OCI-LY7 (cell line): ENCODE measurements around the gene SLIT3. TPM values are rescaled to one million over a fixed set of nuclear protein-coding genes. Genes with fewer than 3 reads are reported as not detected.
"Not testable (repeated sequence)": the region's sequence is repeated elsewhere in the genome, so short reads cannot be mapped to it uniquely, and the experiment has no call there.

ENCODE experiments used
- BruUV-seq: library from RNA; stranded (reverse); fragments of 400-500 nt; replicated peaks from 2 replicates; lab custom pipeline; 2021; lab: Mats Ljungman, UMichigan
- CTCF ChIA-PET: fragments of 300-600 bp; sonication (Branson Sonifier 250); formaldehyde crosslinking; loops from one replicate; lab custom pipeline; 2022; ENCODE audit warnings: antibody characterized with exemption; ENCODE audit not compliant: unreplicated experiment; lab: Charles Lee
- POLR2A ChIA-PET: fragments of 300-600 bp; sonication (Branson Sonifier 250); formaldehyde crosslinking; loops from one replicate; lab custom pipeline; 2022; ENCODE audit warnings: antibody characterized with exemption; lab: Charles Lee
- DNase-seq: peaks from one replicate; pipeline ENCODE4 v3.0.0-alpha.2; 2015; ENCODE audit warnings: low spot score
- H2AFZ ChIP-seq: fragments of 200-600 bp; sonication (generic), shearing (Covaris generic); 2 replicates; pipeline ENCODE4 v1.6.1; 2014; ENCODE audit warnings: mild to moderate bottlenecking, antibody characterized with exemption, low read length, moderate library complexity
- H3K27ac ChIP-seq: fragments of 200-600 bp; sonication (generic); 2 replicates; pipeline ENCODE4 v1.5.1; 2014; ENCODE audit warnings: mixed run types, low read depth, mild to moderate bottlenecking, moderate library complexity, low read length, inconsistent platforms; ENCODE audit not compliant: poor library complexity, severe bottlenecking
- H3K36me3 ChIP-seq: fragments of 200-600 bp; sonication (generic); 2 replicates; pipeline ENCODE4 v1.6.1; 2014; ENCODE audit warnings: mild to moderate bottlenecking, antibody characterized with exemption, low read length, moderate library complexity, mixed read lengths; ENCODE audit not compliant: insufficient read depth
- H3K4me1 ChIP-seq: fragments of 200-600 bp; sonication (generic); 2 replicates; pipeline ENCODE4 v1.5.1; 2014; ENCODE audit warnings: mild to moderate bottlenecking, low read length; ENCODE audit not compliant: insufficient read depth, poor library complexity, severe bottlenecking
- H3K4me2 ChIP-seq: fragments of 200-600 bp; sonication (generic); 2 replicates; pipeline ENCODE4 v1.6.1; 2014; ENCODE audit warnings: mild to moderate bottlenecking, low read length
- H3K4me3 ChIP-seq: fragments of 200-600 bp; sonication (generic); 2 replicates; pipeline ENCODE4 v1.5.1; 2014; ENCODE audit warnings: mild to moderate bottlenecking, low read depth, low read length; ENCODE audit not compliant: poor library complexity, severe bottlenecking
- H3K79me2 ChIP-seq: fragments of 200-600 bp; sonication (generic); 2 replicates; pipeline ENCODE4 v1.6.1; 2016; ENCODE audit warnings: low read depth, mild to moderate bottlenecking, low read length, moderate library complexity, mixed read lengths; ENCODE audit not compliant: insufficient read depth
- H3K9me2 ChIP-seq: fragments of 200-600 bp; sonication (generic); 2 replicates; pipeline ENCODE4 v1.6.1; 2016; ENCODE audit warnings: mild to moderate bottlenecking, low read length, mixed read lengths; ENCODE audit not compliant: insufficient read depth
- H3K9me3 ChIP-seq: fragments of 200-600 bp; sonication (generic); 2 replicates; pipeline ENCODE4 v1.6.1; 2014; ENCODE audit warnings: mild to moderate bottlenecking, mixed run types, low read length, mixed read lengths
- H4K20me1 ChIP-seq: fragments of 200-600 bp; sonication (generic); 2 replicates; pipeline ENCODE4 v1.6.1; 2014; ENCODE audit warnings: mild to moderate bottlenecking, antibody characterized with exemption, low read length, moderate library complexity, mixed read lengths; ENCODE audit not compliant: insufficient read depth
- EZH2phosphoT487 ChIP-seq: fragments of 200-600 bp; sonication (generic); IDR thresholded peaks from 2 replicates; pipeline ENCODE4 v1.6.1; 2018; ENCODE audit warnings: low read depth, borderline replicate concordance, mild to moderate bottlenecking, mixed run types, antibody characterized with exemption, low read length, moderate library complexity, mixed read lengths
- intact Hi-C: fragments of 100-400 bp; cut with micrococcal nuclease; formaldehyde crosslinking; loops from one replicate; pipeline ENCODE4 v1.10.0; 2022; ENCODE audit not compliant: unreplicated experiment
- total RNA-seq, 2 experiments: library from RNA; depleted of rRNA in 1 of 2; stranded (reverse); fragments of >200 nt in 1 of 2; shearing (Covaris generic) in 1 of 2; gene quantifications; 2 replicates each; pipeline ENCODE4 v1.2.3, GENCODE V29; 2014 to 2022
- TF ChIP-seq, protein P1 (sequence below): fragments of 200-600 bp; sonication (generic); conservative IDR thresholded peaks from 2 replicates; pipeline ENCODE4 v1.5.1; 2014; ENCODE audit warnings: mild to moderate bottlenecking, antibody characterized with exemption, low read length, moderate library complexity, mixed read lengths

SLIT3 gene
- total RNA-seq, 2 experiments from 2014 or later: not detected

DNA sequence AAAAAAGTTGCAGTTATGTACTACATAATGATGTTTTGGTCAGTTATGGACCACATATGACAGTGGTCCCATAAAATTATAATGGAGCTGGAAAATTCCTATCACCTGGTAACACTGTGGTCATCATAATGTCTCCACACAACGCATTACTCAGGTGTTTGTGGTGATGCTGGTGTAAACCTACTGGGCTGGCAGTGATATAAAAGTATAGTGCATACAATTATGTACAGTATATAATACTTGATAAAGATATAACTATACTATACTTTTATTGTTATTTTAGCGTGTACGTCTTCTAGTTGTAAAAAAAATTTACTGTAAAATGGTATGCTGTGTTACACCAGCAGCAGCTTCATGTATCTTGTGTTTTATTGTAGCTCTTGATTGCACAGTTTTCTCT lies 655.7 kb downstream of the SLIT3 start:
- H3K4me2 ChIP-seq: no peak overlapping the region
- POLR2A ChIA-PET: no interaction called here
- no peaks in the 10 kb centered on the region for H3K79me2 ChIP-seq
- DNase-seq: no peak
- no peaks in the 10 kb centered on the region for H3K36me3 ChIP-seq
- no peak overlapping the region for H3K27ac ChIP-seq
- H3K4me1 ChIP-seq: no peaks in the 10 kb centered on the region
- TF ChIP-seq EZH2phosphoT487: no peak
- TF ChIP-seq, protein P1, sequence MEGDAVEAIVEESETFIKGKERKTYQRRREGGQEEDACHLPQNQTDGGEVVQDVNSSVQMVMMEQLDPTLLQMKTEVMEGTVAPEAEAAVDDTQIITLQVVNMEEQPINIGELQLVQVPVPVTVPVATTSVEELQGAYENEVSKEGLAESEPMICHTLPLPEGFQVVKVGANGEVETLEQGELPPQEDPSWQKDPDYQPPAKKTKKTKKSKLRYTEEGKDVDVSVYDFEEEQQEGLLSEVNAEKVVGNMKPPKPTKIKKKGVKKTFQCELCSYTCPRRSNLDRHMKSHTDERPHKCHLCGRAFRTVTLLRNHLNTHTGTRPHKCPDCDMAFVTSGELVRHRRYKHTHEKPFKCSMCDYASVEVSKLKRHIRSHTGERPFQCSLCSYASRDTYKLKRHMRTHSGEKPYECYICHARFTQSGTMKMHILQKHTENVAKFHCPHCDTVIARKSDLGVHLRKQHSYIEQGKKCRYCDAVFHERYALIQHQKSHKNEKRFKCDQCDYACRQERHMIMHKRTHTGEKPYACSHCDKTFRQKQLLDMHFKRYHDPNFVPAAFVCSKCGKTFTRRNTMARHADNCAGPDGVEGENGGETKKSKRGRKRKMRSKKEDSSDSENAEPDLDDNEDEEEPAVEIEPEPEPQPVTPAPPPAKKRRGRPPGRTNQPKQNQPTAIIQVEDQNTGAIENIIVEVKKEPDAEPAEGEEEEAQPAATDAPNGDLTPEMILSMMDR: no peak
- no peaks in the 10 kb centered on the region for H4K20me1 ChIP-seq
- no TSS peak for BruUV-seq
- H2AFZ ChIP-seq: no peak overlapping the region
- H3K4me3 ChIP-seq: no peak overlapping the region
- no peaks in the 10 kb centered on the region for H3K9me3 ChIP-seq
- CTCF ChIA-PET: no interaction called here
- no peaks in the 10 kb centered on the region for H3K9me2 ChIP-seq
- intact Hi-C loops: no loop called here

DNA sequence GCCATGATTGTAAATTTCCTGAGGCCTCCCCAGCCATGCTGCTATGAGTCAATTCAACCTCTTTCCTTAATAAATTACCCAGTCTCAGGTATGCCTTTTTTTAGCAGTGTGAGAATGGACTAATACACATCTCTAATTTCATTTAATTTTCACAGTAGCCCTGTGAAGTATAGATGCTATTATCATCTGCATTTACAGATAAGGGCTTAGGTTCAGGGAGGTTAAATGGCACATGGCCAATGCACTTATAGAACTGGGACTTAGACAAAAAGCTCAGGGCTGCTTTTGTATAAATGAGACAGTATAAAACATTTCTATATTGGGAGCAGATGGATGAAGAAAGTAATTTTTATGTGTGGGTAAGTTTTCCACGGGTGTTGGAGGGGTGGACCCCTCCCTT lies 658.9 kb downstream of the SLIT3 start:
- Histone ChIP-seq H3K79me2 (no peaks in the 10 kb centered on the region), H2AFZ (no peak overlapping the region), H3K9me2 (no peaks in the 10 kb centered on the region), H3K36me3 (no peaks in the 10 kb centered on the region), H3K4me2 (no peak overlapping the region), H3K4me1 (no peaks in the 10 kb centered on the region), H3K27ac (no peak overlapping the region), H3K9me3 (no peaks in the 10 kb centered on the region), H4K20me1 (no peaks in the 10 kb centered on the region), H3K4me3 (no peak overlapping the region)
- CTCF ChIA-PET: no interaction called here
- DNase-seq: no peak
- POLR2A ChIA-PET: interaction anchor here (0.5 kb wide), 1 partner anchor 57 kb away, joined by 3 read pairs; no protein-coding TSS in a partner anchor
- intact Hi-C loops: no loop called here
- TF ChIP-seq, protein P1: no peak
- TF ChIP-seq EZH2phosphoT487: no peak
- no TSS peak for BruUV-seq

DNA sequence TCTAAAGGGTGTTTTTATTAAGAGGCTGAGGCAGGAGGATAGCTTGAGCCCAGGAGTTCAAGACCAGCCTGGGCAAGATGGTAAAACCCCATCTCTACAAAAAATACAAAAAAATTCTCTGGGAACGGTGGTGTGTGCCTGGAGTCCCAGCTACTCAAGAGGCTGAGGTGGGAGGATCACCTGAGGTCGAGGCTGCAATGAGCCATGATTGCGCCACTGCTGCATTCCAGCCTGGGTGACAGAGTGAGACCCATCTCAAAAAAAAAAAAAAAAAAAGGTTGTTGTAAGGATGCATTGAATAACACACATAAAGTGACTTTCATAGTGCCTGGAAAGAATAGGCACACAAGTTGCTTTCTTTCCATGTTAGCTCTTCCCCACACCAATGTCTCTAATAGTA lies 662.1 kb downstream of the SLIT3 start:
- POLR2A ChIA-PET: interaction anchor here (0.6 kb wide), 2 partner anchors 96 to 1871 kb away, joined by 4 read pairs; no protein-coding TSS in a partner anchor
- CTCF ChIA-PET, BruUV-seq: not testable (repeated sequence)

More for the DNA sequence above, 662.1 kb downstream of the SLIT3 start:
- H3K4me3 ChIP-seq, H3K4me2 ChIP-seq, H4K20me1 ChIP-seq, H3K27ac ChIP-seq, H2AFZ ChIP-seq, H3K36me3 ChIP-seq, DNase-seq, H3K9me3 ChIP-seq, H3K79me2 ChIP-seq, H3K4me1 ChIP-seq, intact Hi-C loops, H3K9me2 ChIP-seq: not testable (repeated sequence)
